BJ (cell line): Measurements from ENCODE around the gene RAB3IL1. TPM values are rescaled to one million over a fixed set of nuclear protein-coding genes. Genes with fewer than 3 reads are reported as not detected.

Experiments used
- CTCF ChIA-PET: fragments of 350-600 bp; formaldehyde crosslinking; extraction: SDS; loops from one replicate; lab custom pipeline; 2021; ENCODE audit warnings: antibody characterized with exemption, inconsistent platforms; lab: Yijun Ruan, JAX
- POLR2A ChIA-PET: fragments of 300-600 bp; sonication (Branson Sonifier 250); formaldehyde crosslinking; extraction: SDS; loops from one replicate; lab custom pipeline; 2021; ENCODE audit warnings: antibody characterized with exemption; lab: Charles Lee
- DNase-seq: peaks from one replicate; pipeline ENCODE4 v3.0.0-alpha.2; 2011; ENCODE audit warnings: low read depth
- H3K27me3 ChIP-seq: 2 replicates; pipeline ENCODE4 v1.6.0; 2011; ENCODE audit warnings: low read length; ENCODE audit not compliant: control insufficient read depth, insufficient read depth
- H3K36me3 ChIP-seq: 2 replicates; pipeline ENCODE4 v1.5.1; 2011; ENCODE audit warnings: low read length; ENCODE audit not compliant: control insufficient read depth, insufficient read depth
- H3K4me3 ChIP-seq: 2 replicates; pipeline ENCODE4 v1.5.1; 2011; ENCODE audit warnings: low read depth, mild to moderate bottlenecking, control low read depth, low read length
- polyA plus RNA-seq: library from polyadenylated mRNA; depleted of rRNA; stranded (reverse); fragments of >200 nt; gene quantifications from 2 replicates; pipeline ENCODE4 v1.2.3, GENCODE V29; 2011
- TF ChIP-seq, protein P1 (sequence below): IDR thresholded peaks from 2 replicates; pipeline ENCODE4 v1.5.1; 2011; ENCODE audit warnings: low read depth, mild to moderate bottlenecking, control low read depth, inconsistent platforms, low read length, moderate library complexity; ENCODE audit not compliant: insufficient read depth

RAB3IL1 gene
- polyA plus RNA-seq, 1 experiment = 15.1 TPM

DNA sequence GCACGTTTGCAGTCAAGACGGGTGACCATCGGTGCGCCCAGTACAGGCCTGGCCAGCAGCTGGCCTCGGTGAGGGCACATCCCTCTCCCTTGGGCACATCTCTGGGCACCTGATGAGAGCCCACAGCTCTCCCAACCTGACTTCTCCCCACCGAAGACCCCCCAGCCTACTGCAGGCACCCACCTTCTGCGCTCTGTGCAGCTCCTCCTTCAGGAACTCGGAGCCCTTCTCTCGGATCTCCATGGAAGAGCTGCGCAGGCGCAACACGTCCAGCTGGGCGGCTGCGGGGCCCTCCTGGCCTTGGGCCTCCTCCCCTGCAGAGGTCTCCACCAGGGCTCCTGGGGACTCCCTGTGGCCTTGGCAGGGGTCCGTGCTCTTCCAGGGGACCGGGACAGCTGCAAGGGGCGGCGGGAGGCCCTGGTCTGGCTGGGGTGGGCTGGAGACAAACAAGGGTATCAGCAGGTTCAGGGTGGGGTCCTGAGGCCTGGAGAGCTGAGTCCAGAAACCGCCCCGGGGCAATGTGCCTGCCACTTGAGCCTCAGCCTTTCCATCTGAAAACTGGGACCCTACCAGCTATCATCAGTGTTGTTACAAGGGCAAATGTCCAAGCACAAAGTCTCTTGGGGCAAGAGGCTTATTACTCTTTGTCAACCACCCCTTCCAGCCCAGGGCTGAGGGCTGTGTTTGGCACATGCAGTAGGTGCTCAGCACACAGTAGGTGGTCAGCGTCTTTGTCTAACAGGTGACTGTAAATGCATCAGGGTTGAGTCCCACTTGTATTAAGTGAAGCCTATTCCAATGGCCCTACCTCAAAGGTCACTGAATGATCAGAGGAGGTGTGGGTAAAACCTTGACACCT, 9.3 kb downstream of the RAB3IL1 start:
- Histone ChIP-seq H3K4me3 (no peak overlapping the region), H3K27me3 (no peaks in the 10 kb centered on the region), H3K36me3 (peaks cover 14% of the 10 kb centered on the region)
- ChIA-PET CTCF (interaction anchor here (0.5 to 5.0 kb wide), 11 partner anchors 10 to 200 kb away, joined by 3 to 57 read pairs (median 4); no protein-coding TSS in a partner anchor), POLR2A (no interaction called here)
- no peak for DNase-seq
- TF ChIP-seq, protein P1, sequence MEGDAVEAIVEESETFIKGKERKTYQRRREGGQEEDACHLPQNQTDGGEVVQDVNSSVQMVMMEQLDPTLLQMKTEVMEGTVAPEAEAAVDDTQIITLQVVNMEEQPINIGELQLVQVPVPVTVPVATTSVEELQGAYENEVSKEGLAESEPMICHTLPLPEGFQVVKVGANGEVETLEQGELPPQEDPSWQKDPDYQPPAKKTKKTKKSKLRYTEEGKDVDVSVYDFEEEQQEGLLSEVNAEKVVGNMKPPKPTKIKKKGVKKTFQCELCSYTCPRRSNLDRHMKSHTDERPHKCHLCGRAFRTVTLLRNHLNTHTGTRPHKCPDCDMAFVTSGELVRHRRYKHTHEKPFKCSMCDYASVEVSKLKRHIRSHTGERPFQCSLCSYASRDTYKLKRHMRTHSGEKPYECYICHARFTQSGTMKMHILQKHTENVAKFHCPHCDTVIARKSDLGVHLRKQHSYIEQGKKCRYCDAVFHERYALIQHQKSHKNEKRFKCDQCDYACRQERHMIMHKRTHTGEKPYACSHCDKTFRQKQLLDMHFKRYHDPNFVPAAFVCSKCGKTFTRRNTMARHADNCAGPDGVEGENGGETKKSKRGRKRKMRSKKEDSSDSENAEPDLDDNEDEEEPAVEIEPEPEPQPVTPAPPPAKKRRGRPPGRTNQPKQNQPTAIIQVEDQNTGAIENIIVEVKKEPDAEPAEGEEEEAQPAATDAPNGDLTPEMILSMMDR = no peak

DNA sequence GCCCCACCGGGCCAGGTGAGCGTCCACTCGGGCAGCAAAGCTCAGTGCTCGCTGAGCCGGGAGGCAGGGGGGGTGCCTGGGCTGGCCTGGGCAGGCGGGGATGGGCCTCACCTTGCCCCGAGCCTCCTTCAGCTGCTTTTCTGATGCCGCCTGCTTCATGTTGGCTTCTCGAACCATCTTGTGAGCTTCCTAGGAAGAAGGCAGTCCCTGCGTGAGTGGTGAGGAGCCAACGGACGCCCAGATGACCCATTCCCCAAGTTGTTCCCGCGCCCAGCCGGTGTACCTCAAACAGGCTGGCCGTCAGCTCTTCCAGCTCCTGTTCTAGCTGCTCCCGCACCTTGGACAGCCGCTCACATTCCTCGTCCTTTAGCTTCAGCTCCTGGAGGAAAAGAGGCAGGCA, 10.1 kb downstream of the RAB3IL1 start:
- no peak for DNase-seq
- Histone ChIP-seq H3K4me3 (no peak overlapping the region), H3K27me3 (no peaks in the 10 kb centered on the region), H3K36me3 (peaks cover 14% of the 10 kb centered on the region)
- TF ChIP-seq, protein P1 = no peak
- CTCF ChIA-PET = interaction anchor here (0.5 to 5.0 kb wide), 9 partner anchors 9 to 201 kb away, joined by 3 to 57 read pairs (median 6); no protein-coding TSS in a partner anchor
- POLR2A ChIA-PET = no interaction called here

DNA sequence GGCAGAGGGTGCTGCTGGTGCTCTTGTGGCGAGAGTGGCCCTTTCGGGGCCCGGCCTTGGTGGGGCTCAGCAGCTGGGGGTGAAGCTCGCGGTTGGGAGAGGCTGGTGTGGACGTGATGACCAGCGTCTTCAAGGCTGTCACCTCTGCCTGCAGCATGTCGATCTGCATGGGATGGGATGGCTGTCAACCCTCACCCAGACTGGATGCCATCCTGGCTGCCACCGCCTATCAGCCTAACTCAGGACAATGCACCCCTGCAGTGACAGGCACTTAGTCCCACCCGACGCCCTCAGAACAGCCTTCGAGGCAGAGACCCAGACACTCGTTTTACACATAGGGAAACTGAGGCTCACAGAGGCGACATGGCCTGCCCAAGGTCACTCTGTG, 10.8 kb downstream of the RAB3IL1 start:
- H3K27me3 ChIP-seq = no peaks in the 10 kb centered on the region

DNA sequence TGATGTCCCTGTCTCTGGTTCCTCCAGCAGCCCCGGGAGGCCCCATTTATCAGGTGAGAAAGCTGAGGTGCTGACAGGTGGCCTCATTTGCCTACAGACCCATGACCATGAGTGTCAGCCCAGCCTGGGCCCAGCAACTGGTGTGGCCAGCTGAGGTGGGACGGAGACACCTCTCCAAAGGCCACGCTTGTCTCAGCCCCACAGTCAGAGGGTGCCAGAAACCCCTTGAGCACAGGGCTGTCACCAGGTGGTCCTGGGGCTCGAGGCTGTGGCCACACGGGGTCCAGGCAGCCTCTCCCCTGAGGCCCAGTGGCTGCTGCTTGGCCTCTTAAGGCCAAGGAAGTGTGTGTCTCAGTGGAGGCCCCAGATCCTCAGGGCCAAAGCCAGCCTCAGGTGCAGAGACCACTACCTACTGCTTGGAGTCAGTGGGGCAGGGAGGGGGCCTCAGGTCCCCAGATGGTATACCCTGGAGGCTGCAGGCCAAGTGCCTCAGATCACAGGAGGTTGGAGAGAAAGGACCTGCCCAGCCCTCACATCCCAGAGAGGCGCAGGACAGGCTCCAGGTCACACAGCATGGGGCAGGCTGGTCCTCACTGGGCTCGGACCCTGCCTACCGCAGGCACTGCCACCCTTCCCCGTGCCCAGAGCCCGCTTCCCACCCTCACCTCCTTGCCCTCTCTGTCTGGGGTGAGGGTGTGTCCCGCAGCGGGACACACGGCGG, 11.4 kb downstream of the RAB3IL1 start:
- POLR2A ChIA-PET = no interaction called here
- no peaks in the 10 kb centered on the region for H3K27me3 ChIP-seq
- CTCF ChIA-PET = interaction anchor here (0.8 to 11.1 kb wide), 5 partner anchors 7 to 203 kb away, joined by 4 to 374 read pairs (median 5); partner anchors contain the start of gene BEST1
- TF ChIP-seq, protein P1 = no peak
- no peak for DNase-seq
- no peak overlapping the region for H3K4me3 ChIP-seq
- H3K36me3 ChIP-seq = peaks cover 16% of the 10 kb centered on the region

More for the DNA sequence above, 10.8 kb downstream of the RAB3IL1 start:
- no peak for DNase-seq
- POLR2A ChIA-PET = no interaction called here
- Histone ChIP-seq H3K4me3 (no peak overlapping the region), H3K36me3 (peaks cover 14% of the 10 kb centered on the region)
- TF ChIP-seq, protein P1 = no peak
- CTCF ChIA-PET = interaction anchor here (1.2 to 5.0 kb wide), 7 partner anchors 8 to 202 kb away, joined by 3 to 57 read pairs (median 6); no protein-coding TSS in a partner anchor
